DOHH2 (cell line): ENCODE measurements around the gene MYLK3.

Source experiments
- H3F3A ChIP-seq: fragments of 200-600 bp; sonication (generic), shearing (Covaris generic); 2 replicates; pipeline ENCODE4 v1.6.0; 2016; ENCODE audit warnings: antibody characterized with exemption, mild to moderate bottlenecking; ENCODE audit not compliant: control insufficient read depth, insufficient read depth
- H3K27ac ChIP-seq: fragments of 200-600 bp; sonication (generic); 2 replicates; pipeline ENCODE4 v1.5.1; 2014; ENCODE audit warnings: low read depth, mild to moderate bottlenecking, low read length, moderate library complexity
- H3K27me3 ChIP-seq: fragments of 200-600 bp; sonication (generic); 2 replicates; pipeline ENCODE4 v1.6.1; 2014; ENCODE audit warnings: mild to moderate bottlenecking, low read length, mixed read lengths; ENCODE audit not compliant: control insufficient read depth
- H3K36me3 ChIP-seq: fragments of 200-600 bp; sonication (generic); 2 replicates; pipeline ENCODE4 v1.6.1; 2014; ENCODE audit warnings: mild to moderate bottlenecking, low read length, moderate library complexity, mixed read lengths; ENCODE audit not compliant: control insufficient read depth
- H3K4me1 ChIP-seq: fragments of 200-600 bp; sonication (generic); 2 replicates; pipeline ENCODE4 v1.6.1; 2014; ENCODE audit warnings: mild to moderate bottlenecking, low read length, mixed read lengths; ENCODE audit not compliant: control insufficient read depth
- H3K4me2 ChIP-seq: fragments of 200-600 bp; sonication (generic); 2 replicates; pipeline ENCODE4 v1.6.0; 2014; ENCODE audit warnings: mild to moderate bottlenecking, low read length, moderate library complexity
- H3K4me3 ChIP-seq: fragments of 200-600 bp; sonication (generic); 2 replicates; pipeline ENCODE4 v1.5.1; 2014; ENCODE audit warnings: mild to moderate bottlenecking, low read length, mixed read lengths
- H3K79me2 ChIP-seq: fragments of 200-600 bp; sonication (generic); 2 replicates; pipeline ENCODE4 v1.6.1; 2014; ENCODE audit warnings: mild to moderate bottlenecking, low read length, mixed read lengths; ENCODE audit not compliant: control insufficient read depth
- H3K9me2 ChIP-seq: fragments of 200-600 bp; sonication (generic); replicated peaks from 2 replicates; pipeline ENCODE4 v1.6.1; 2014; ENCODE audit warnings: mild to moderate bottlenecking, low read length, mixed read lengths; ENCODE audit not compliant: control insufficient read depth
- H3K9me3 ChIP-seq: fragments of 200-600 bp; sonication (generic); 2 replicates; pipeline ENCODE4 v1.6.1; 2014; ENCODE audit warnings: antibody characterized with exemption, low read length, mixed read lengths; ENCODE audit not compliant: control insufficient read depth, insufficient read depth
- H4K20me1 ChIP-seq: fragments of 200-600 bp; sonication (generic); 2 replicates; pipeline ENCODE4 v1.6.0; 2014; ENCODE audit warnings: low read depth, mild to moderate bottlenecking, antibody characterized with exemption, low read length, moderate library complexity; ENCODE audit not compliant: control insufficient read depth, insufficient read depth
- CTCF ChIP-seq: fragments of 200-600 bp; sonication (generic); IDR thresholded peaks from one replicate; pipeline ENCODE4 v1.5.1; 2014; ENCODE audit warnings: antibody characterized with exemption, mild to moderate bottlenecking, low read depth, low read length; ENCODE audit not compliant: poor library complexity, severe bottlenecking
- EZH2phosphoT487 ChIP-seq: fragments of 200-600 bp; sonication (generic); IDR thresholded peaks from 2 replicates; pipeline ENCODE4 v1.6.1; 2017; ENCODE audit warnings: borderline replicate concordance, mild to moderate bottlenecking, antibody characterized with exemption, low read length, moderate library complexity, mixed read lengths

MYLK3 gene

GRCh38 chr16:46732561-46732960, 15.6 kb downstream of the MYLK3 start:
- H3K4me2 ChIP-seq: no peak overlapping the region
- no peak overlapping the region for H3K27ac ChIP-seq
- TF ChIP-seq CTCF (no peak), EZH2phosphoT487 (no peak)
- no peak overlapping the region for H3K4me3 ChIP-seq
- H3K36me3 ChIP-seq: no peaks in the 10 kb centered on the region
- H3F3A ChIP-seq: no peaks in the 10 kb centered on the region
- no peaks in the 10 kb centered on the region for H3K9me2 ChIP-seq
- H4K20me1 ChIP-seq: no peaks in the 10 kb centered on the region
- H3K4me1 ChIP-seq: no peaks in the 10 kb centered on the region
- H3K9me3 ChIP-seq: no peaks in the 10 kb centered on the region
- H3K27me3 ChIP-seq: no peaks in the 10 kb centered on the region
- no peaks in the 10 kb centered on the region for H3K79me2 ChIP-seq

GRCh38 chr16:46731691-46732555, 16.2 kb downstream of the MYLK3 start:
- H3K27me3 ChIP-seq: no peaks in the 10 kb centered on the region
- no peaks in the 10 kb centered on the region for H3K79me2 ChIP-seq
- no peaks in the 10 kb centered on the region for H3F3A ChIP-seq
- no peak overlapping the region for H3K4me3 ChIP-seq
- no peak for TF ChIP-seq CTCF
- no peak for TF ChIP-seq EZH2phosphoT487
- no peaks in the 10 kb centered on the region for H4K20me1 ChIP-seq
- H3K9me3 ChIP-seq: no peaks in the 10 kb centered on the region
- no peaks in the 10 kb centered on the region for H3K36me3 ChIP-seq
- H3K4me1 ChIP-seq: no peaks in the 10 kb centered on the region
- H3K9me2 ChIP-seq: no peaks in the 10 kb centered on the region
- no peak overlapping the region for H3K27ac ChIP-seq
- H3K4me2 ChIP-seq: no peak overlapping the region

- Histone ChIP-seq H3K4me1 (no peaks in the 10 kb centered on the region), H3K9me3 (no peaks in the 10 kb centered on the region), H3K79me2 (no peaks in the 10 kb centered on the region), H3K27ac (no peak overlapping the region), H3K4me2 (no peak overlapping the region), H3F3A (no peaks in the 10 kb centered on the region), H4K20me1 (no peaks in the 10 kb centered on the region), H3K27me3 (no peaks in the 10 kb centered on the region), H3K4me3 (no peak overlapping the region), H3K36me3 (no peaks in the 10 kb centered on the region), H3K9me2 (no peaks in the 10 kb centered on the region)
- TF ChIP-seq EZH2phosphoT487: no peak
- no peak for TF ChIP-seq CTCF
Measured at GRCh38 chr16:46730801-46731690, 17.1 kb downstream of the MYLK3 start.
